B cell (primary cell): ENCODE results near the gene MID1. TPM values are rescaled to one million over a fixed set of nuclear protein-coding genes. Genes with fewer than 3 reads are reported as not detected.

ENCODE experiments used
- ATAC-seq: fragments of 200-7000 bp; cut with Tn5 transposase; one replicate; pipeline ENCODE4 v1.10.0; 2021; ENCODE audit warnings: low read depth, mild to moderate bottlenecking, moderate number of reproducible peaks, moderate library complexity
- CTCF ChIA-PET: fragments of 350-600 bp; sonication (Branson Sonifier 250); formaldehyde crosslinking; loops from one replicate; lab custom pipeline; 2021; ENCODE audit warnings: antibody characterized with exemption, inconsistent platforms; lab: Charles Lee
- POLR2A ChIA-PET: fragments of 350-600 bp; sonication (Branson Sonifier 250); formaldehyde crosslinking; loops from one replicate; lab custom pipeline; 2021; ENCODE audit warnings: antibody characterized with exemption; lab: Charles Lee
- DNase-seq: peaks from one replicate; pipeline ENCODE4 v3.0.0; 2013
- H2AFZ ChIP-seq: 2 replicates; pipeline ENCODE4 v1.6.1; 2012; ENCODE audit warnings: mild to moderate bottlenecking, low read depth, low read length; ENCODE audit not compliant: insufficient read depth, poor library complexity, severe bottlenecking
- H3K27ac ChIP-seq, 2 donors: 1 replicate in 1 of 2; 2 replicates in 1 of 2; pipeline ENCODE4 v1.5.1; 2012 to 2013; ENCODE audit warnings: low read length in 2 of 2, mild to moderate bottlenecking in 2 of 2, moderate library complexity in 1 of 2
- H3K27me3 ChIP-seq, 4 experiments: fragments of 200-600 bp in 1 of 4; sonication (generic) in 1 of 4; replicated peaks in 1 of 4; 1 replicate in 2 of 4; 2 replicates in 2 of 4; pipeline versions ENCODE4 v1.6.1 to v1.7.0; 2013 to 2016; ENCODE audit warnings: low read length in 3 of 4, mild to moderate bottlenecking in 2 of 4, mixed read lengths in 1 of 4, moderate library complexity in 1 of 4; ENCODE audit not compliant: insufficient read depth in 4 of 4, control insufficient read depth in 3 of 4; ENCODE audit errors: control extremely low read depth in 1 of 4
- H3K36me3 ChIP-seq, 2 experiments: replicated peaks in 1 of 2; 1 replicate in 1 of 2; 2 replicates in 1 of 2; pipeline versions ENCODE4 v1.6.1 to v1.7.1; 2013; ENCODE audit warnings: low read length in 1 of 2; ENCODE audit not compliant: insufficient read depth in 2 of 2, control insufficient read depth in 1 of 2; ENCODE audit errors: control extremely low read depth in 1 of 2, extremely low read depth in 1 of 2
- H3K4me1 ChIP-seq, 2 donors: fragments of 200-600 bp in 1 of 2; sonication (generic) in 1 of 2; 1 replicate in 1 of 2; 2 replicates in 1 of 2; pipeline versions ENCODE4 v1.5.1 to v1.6.1; 2013 to 2017; ENCODE audit warnings: low read length in 2 of 2; ENCODE audit not compliant: control insufficient read depth in 2 of 2, insufficient read depth in 2 of 2
- H3K4me2 ChIP-seq: replicated peaks from 2 replicates; pipeline ENCODE3; 2012; ENCODE audit warnings: mild to moderate bottlenecking, low read depth, low read length; ENCODE audit not compliant: poor library complexity, severe bottlenecking
- H3K4me3 ChIP-seq, 5 experiments: fragments of 200-600 bp in 1 of 5; sonication (generic) in 1 of 5; 1 replicate in 3 of 5; 2 replicates in 2 of 5; pipeline versions ENCODE4 v1.5.1 to v1.7.0; 2011 to 2016; ENCODE audit warnings: low read length in 4 of 5, mild to moderate bottlenecking in 4 of 5, low read depth in 2 of 5, control low read depth in 1 of 5, moderate library complexity in 1 of 5; ENCODE audit not compliant: insufficient read depth in 1 of 5; ENCODE audit errors: control extremely low read depth in 1 of 5, extremely low read depth in 1 of 5
- H3K79me2 ChIP-seq: fragments of 200-600 bp; sonication (generic); one replicate; pipeline ENCODE4 v1.6.0; 2016; ENCODE audit warnings: low read length; ENCODE audit not compliant: control insufficient read depth, insufficient read depth
- H3K9ac ChIP-seq: fragments of 200-600 bp; sonication (generic); 2 replicates; pipeline ENCODE4 v1.6.1; 2017; ENCODE audit warnings: mild to moderate bottlenecking, low read length, moderate library complexity
- H3K9me3 ChIP-seq, 3 donors: one replicate each; pipeline versions ENCODE4 v1.6.1 to v1.7.1; 2013; ENCODE audit warnings: low read length in 2 of 3; ENCODE audit not compliant: control insufficient read depth in 2 of 3, insufficient read depth in 1 of 3; ENCODE audit errors: control extremely low read depth in 1 of 3
- H4K20me1 ChIP-seq: 2 replicates; pipeline ENCODE4 v1.6.0; 2012; ENCODE audit warnings: mild to moderate bottlenecking, low read length; ENCODE audit not compliant: insufficient read depth, control insufficient read depth, poor library complexity, severe bottlenecking
- H3K27ac Mint-ChIP-seq: one replicate; pipeline ENCODE4 v1.8.0; 2021; ENCODE audit warnings: mixed read lengths
- H3K27me3 Mint-ChIP-seq: one replicate; pipeline ENCODE4 v1.8.0; 2021; ENCODE audit warnings: mixed read lengths
- H3K4me1 Mint-ChIP-seq: one replicate; pipeline ENCODE4 v1.8.0; 2021; ENCODE audit warnings: mixed read lengths
- H3K4me3 Mint-ChIP-seq: one replicate; pipeline ENCODE4 v1.8.0; 2021; ENCODE audit warnings: mixed read lengths
- H3K9me3 Mint-ChIP-seq: one replicate; pipeline ENCODE4 v1.8.0; 2022; ENCODE audit warnings: mixed read lengths; ENCODE audit not compliant: insufficient read depth
- CTCF ChIP-seq: fragments of 200-600 bp; IDR thresholded peaks from one replicate; pipeline ENCODE4 v1.8.0; 2022; ENCODE audit warnings: antibody characterized with exemption, mild to moderate bottlenecking
- EZH2 ChIP-seq: IDR thresholded peaks from 2 replicates; pipeline ENCODE4 v1.6.1; 2012; ENCODE audit warnings: borderline replicate concordance, low read depth, mild to moderate bottlenecking, moderate library complexity, low read length; ENCODE audit not compliant: insufficient read depth, poor library complexity, severe bottlenecking
- WGBS: methylation state at CpG from one replicate; pipeline ENCODE4 v1.1.5; 2013; ENCODE audit warnings: missing lambda C conversion rate; ENCODE audit not compliant: insufficient coverage; 5-methylcytosine and 5-hydroxymethylcytosine counted together
- intact Hi-C: fragments of 100-400 bp; cut with micrococcal nuclease; formaldehyde crosslinking; loops from one replicate; pipeline ENCODE4 v1.10.0; 2022
- polyA plus RNA-seq: library from polyadenylated mRNA; depleted of rRNA; stranded (reverse); fragments of >200 nt; gene quantifications from 2 replicates; pipeline ENCODE4 v1.2.3, GENCODE V29; 2012
- small RNA-seq: library from RNA; depleted of rRNA; stranded (forward); fragments of <200 nt; gene quantifications from one replicate; pipeline ENCODE3, GENCODE V24; 2012; ENCODE audit warnings: low replicate concordance, low read depth; ENCODE audit not compliant: insufficient read length
- total RNA-seq, 2 donors: library from RNA; stranded (reverse); fragments of 120-200 nt in 1 of 2; gene quantifications; 1 replicate in 1 of 2; 2 replicates in 1 of 2; pipeline versions ENCODE4 v1.2.3 to v1.2.4, GENCODE V29; 2013 to 2022

The MID1 gene
- total and polyA plus RNA-seq, 2 donors (not counting 1 experiment from before 2014, with no cell fraction given): 0.15 to 0.44 TPM

GRCh38 chrX:10395643-10396042, 224.7 kb downstream of the MID1 start:
- no peaks in the 10 kb centered on the region for H4K20me1 ChIP-seq
- ATAC-seq (no peak), DNase-seq (peak; percentile 2)
- H3K4me2 ChIP-seq: no peak overlapping the region
- Mint-ChIP-seq H3K27ac (no peak overlapping the region), H3K4me1 (peaks cover 23% of the 10 kb centered on the region), H3K4me3 (no peak overlapping the region), H3K27me3 (no peaks in the 10 kb centered on the region), H3K9me3 (no peaks in the 10 kb centered on the region)
- no peak overlapping the region for H3K27ac ChIP-seq
- no peaks in the 10 kb centered on the region for H3K27me3 ChIP-seq
- no peaks in the 10 kb centered on the region for H3K36me3 ChIP-seq
- no peak overlapping the region for H2AFZ ChIP-seq
- no peak overlapping the region for H3K4me3 ChIP-seq
- H3K9ac ChIP-seq: no peak overlapping the region
- POLR2A ChIA-PET: no interaction called here
- CTCF ChIA-PET: no interaction called here
- peaks cover 7 to 8% of the 10 kb centered on the region in 2 donors for H3K4me1 ChIP-seq
- 0% methylated on average over 1 of the region's 6 CpGs for WGBS
- intact Hi-C loops: no loop called here
- TF ChIP-seq EZH2 (no peak), CTCF (no peak)
- H3K9me3 ChIP-seq: no peaks in the 10 kb centered on the region
- H3K79me2 ChIP-seq: no peaks in the 10 kb centered on the region

Small RNA genes lying within 50 kb of the gene (small RNA-seq; reads per million reads assigned to genes)
- not detected for gene RNU6-800P
